IPS DF 19.7 (cell line): Measurements from ENCODE around the gene CD69.
A peak's percentile ranks its signal among the peaks of the same experiment; 100 is the strongest.

Experiments used
- DNase-seq: peaks from one replicate; pipeline ENCODE4 v3.0.0-alpha.2; 2013; ENCODE audit warnings: low read depth, low spot score

CD69 gene

GRCh38 chr12:9760699-9761418 lies at the start of gene CD69:
Gene CD69, minus strand, starts transcription at chr12:9760901. Its CDS starts 81 bp downstream, at chr12:9760820.
- no peak for DNase-seq

GRCh38 chr12:9809866-9810265 lies 49.2 kb upstream of the CD69 start:
- DNase-seq: no peak

GRCh38 chr12:9809338-9809737 lies 48.6 kb upstream of the CD69 start:
- DNase-seq: no peak

GRCh38 chr12:9808504-9808903 lies 47.8 kb upstream of the CD69 start:
- DNase-seq: no peak

- no peak for DNase-seq
These were observed 46.0 kb upstream of the CD69 start for GRCh38 chr12:9806714-9807113.

GRCh38 chr12:9805883-9806282 lies 45.2 kb upstream of the CD69 start:
- no peak for DNase-seq

GRCh38 chr12:9799961-9800360 lies 39.3 kb upstream of the CD69 start:
- DNase-seq: no peak

- DNase-seq: peak; percentile 85
These were observed 37.3 kb upstream of the CD69 start for GRCh38 chr12:9797722-9798619.

- no peak for DNase-seq
These were observed 36.3 kb upstream of the CD69 start for GRCh38 chr12:9796971-9797370.

- no peak for DNase-seq
These were observed 35.6 kb upstream of the CD69 start for GRCh38 chr12:9796346-9796745.

GRCh38 chr12:9795945-9796344 lies 35.2 kb upstream of the CD69 start:
- DNase-seq: no peak

GRCh38 chr12:9794484-9795093 lies 33.9 kb upstream of the CD69 start:
- no peak for DNase-seq

GRCh38 chr12:9793779-9794395 lies 33.2 kb upstream of the CD69 start:
- DNase-seq: no peak

GRCh38 chr12:9792961-9793617 lies 32.4 kb upstream of the CD69 start:
- DNase-seq: no peak

GRCh38 chr12:9792185-9792900 lies 31.6 kb upstream of the CD69 start:
- DNase-seq: no peak

- DNase-seq: no peak
These were observed 26.3 kb upstream of the CD69 start for GRCh38 chr12:9786726-9787717.

GRCh38 chr12:9784816-9785215 lies 24.1 kb upstream of the CD69 start:
- no peak for DNase-seq

- DNase-seq: no peak
These were observed 23.6 kb upstream of the CD69 start for GRCh38 chr12:9784326-9784725.

GRCh38 chr12:9782547-9783382 lies 22.1 kb upstream of the CD69 start:
- peak; percentile 42 for DNase-seq
